A549 (cell line): Measurements from ENCODE around the gene PKD1.
"Not testable (repeated sequence)": the region's sequence is repeated elsewhere in the genome, so short reads cannot be mapped to it uniquely, and the experiment has no call there.

ENCODE experiments used
- CEBPB ChIP-seq, 2 experiments: fragments of >200 bp in 1 of 2; sonication (Bioruptor Twin) in 1 of 2; formaldehyde crosslinking in 1 of 2; IDR thresholded peaks; 2 replicates each; pipeline ENCODE4 v1.6.1; 2012 to 2016
- EP300 ChIP-seq, 2 experiments: fragments of >200 bp; sonication (Bioruptor Twin); formaldehyde crosslinking; IDR thresholded peaks; 2 replicates in 1 of 2; 3 replicates in 1 of 2; pipeline ENCODE4 v1.6.1; 2016 to 2017
- FOSB ChIP-seq: fragments of 250-450 bp; sonication (Bioruptor Pico); IDR thresholded peaks from 2 replicates; pipeline ENCODE4 v1.5.0; 2020; ENCODE audit warnings: mild to moderate bottlenecking, moderate library complexity
- HDAC2 ChIP-seq: fragments of 200-600 bp; sonication (generic); IDR thresholded peaks from 2 replicates; pipeline ENCODE4 v1.6.1; 2016
- JUN ChIP-seq, 2 experiments: fragments of >200 bp; sonication (Bioruptor Twin); formaldehyde crosslinking; IDR thresholded peaks; 2 replicates in 1 of 2; 3 replicates in 1 of 2; pipeline ENCODE4 v1.6.1; 2016 to 2017
- JUNB ChIP-seq: fragments of >200 bp; sonication (Bioruptor Twin); formaldehyde crosslinking; IDR thresholded peaks from 2 replicates; pipeline ENCODE4 v1.6.1; 2016
- MAX ChIP-seq: IDR thresholded peaks from 2 replicates; pipeline ENCODE4 v1.6.1; 2012
- MYC ChIP-seq: IDR thresholded peaks from 2 replicates; pipeline ENCODE4 v1.6.1; 2012; ENCODE audit warnings: mild to moderate bottlenecking, inconsistent platforms, low read length, improper control_type of control experiment, borderline replicate concordance
- NFE2L2 ChIP-seq: fragments of 150-350 bp; conservative IDR thresholded peaks from 2 replicates; pipeline ENCODE4 v1.6.1; 2014; ENCODE audit warnings: low read length
- PHF8 ChIP-seq: fragments of 200-600 bp; sonication (generic); IDR thresholded peaks from 2 replicates; pipeline ENCODE4 v1.6.1; 2016; ENCODE audit warnings: low read depth, mild to moderate bottlenecking, antibody characterized with exemption, moderate library complexity, borderline replicate concordance
- RAD21 ChIP-seq, 2 experiments: fragments of >200 bp in 1 of 2; sonication (Bioruptor Twin) in 1 of 2; formaldehyde crosslinking in 1 of 2; IDR thresholded peaks in 1 of 2; conservative IDR thresholded peaks in 1 of 2; 2 replicates in 1 of 2; 3 replicates in 1 of 2; pipeline ENCODE4 v1.6.1; 2012 to 2018; ENCODE audit warnings: inconsistent platforms in 1 of 2
- RNF2 ChIP-seq: fragments of 200-600 bp; sonication (generic); IDR thresholded peaks from 2 replicates; pipeline ENCODE4 v1.6.1; 2016; ENCODE audit warnings: low read depth, mild to moderate bottlenecking, antibody characterized with exemption, moderate library complexity, borderline replicate concordance
- TF ChIP-seq, protein P1 (sequence below): fragments of 450-650 bp; IDR thresholded peaks from 2 replicates; pipeline ENCODE4 v1.6.1; 2014; ENCODE audit warnings: antibody characterized with exemption
- TF ChIP-seq, protein P2 (sequence below): fragments of >200 bp; sonication (Bioruptor Twin); formaldehyde crosslinking; IDR thresholded peaks from 3 replicates; pipeline ENCODE4 v1.5.1; 2016

DNA sequence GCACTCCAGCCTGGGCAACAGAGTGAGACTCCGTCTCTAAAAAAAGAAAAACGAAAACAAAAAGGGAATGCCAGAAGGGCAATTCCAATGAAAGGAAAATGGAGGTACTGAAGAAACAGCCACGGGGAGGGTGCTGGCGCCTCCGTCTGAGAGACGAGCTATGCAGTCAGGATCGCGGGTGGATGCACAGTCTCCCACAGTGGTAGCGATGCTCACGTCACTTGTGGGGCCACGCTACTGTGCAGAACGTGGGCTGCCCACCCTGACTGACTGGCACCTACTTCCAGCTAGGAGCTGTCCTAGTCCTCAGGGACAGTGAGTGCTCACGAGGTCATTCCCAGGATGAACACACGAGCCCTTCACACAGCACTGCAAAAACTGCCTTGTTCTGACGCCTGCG, 34.1 kb downstream of the PKD1 start:
- TF ChIP-seq, protein P1, sequence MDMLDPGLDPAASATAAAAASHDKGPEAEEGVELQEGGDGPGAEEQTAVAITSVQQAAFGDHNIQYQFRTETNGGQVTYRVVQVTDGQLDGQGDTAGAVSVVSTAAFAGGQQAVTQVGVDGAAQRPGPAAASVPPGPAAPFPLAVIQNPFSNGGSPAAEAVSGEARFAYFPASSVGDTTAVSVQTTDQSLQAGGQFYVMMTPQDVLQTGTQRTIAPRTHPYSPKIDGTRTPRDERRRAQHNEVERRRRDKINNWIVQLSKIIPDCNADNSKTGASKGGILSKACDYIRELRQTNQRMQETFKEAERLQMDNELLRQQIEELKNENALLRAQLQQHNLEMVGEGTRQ = not testable (repeated sequence)
- not testable (repeated sequence) for TF ChIP-seq FOSB (CRISPR knock-in tag); JUNB; MAX; HDAC2; PHF8; JUN (IDR thresholded peaks at IDR 0.05); RNF2; EP300 (IDR thresholded peaks at IDR 0.05); RAD21 (conservative IDR thresholded peaks at IDR 0.05 in 1 of 2, IDR thresholded peaks at IDR 0.05 in 1 of 2); MYC; CEBPB (IDR thresholded peaks at IDR 0.05); NFE2L2
- TF ChIP-seq, protein P2, sequence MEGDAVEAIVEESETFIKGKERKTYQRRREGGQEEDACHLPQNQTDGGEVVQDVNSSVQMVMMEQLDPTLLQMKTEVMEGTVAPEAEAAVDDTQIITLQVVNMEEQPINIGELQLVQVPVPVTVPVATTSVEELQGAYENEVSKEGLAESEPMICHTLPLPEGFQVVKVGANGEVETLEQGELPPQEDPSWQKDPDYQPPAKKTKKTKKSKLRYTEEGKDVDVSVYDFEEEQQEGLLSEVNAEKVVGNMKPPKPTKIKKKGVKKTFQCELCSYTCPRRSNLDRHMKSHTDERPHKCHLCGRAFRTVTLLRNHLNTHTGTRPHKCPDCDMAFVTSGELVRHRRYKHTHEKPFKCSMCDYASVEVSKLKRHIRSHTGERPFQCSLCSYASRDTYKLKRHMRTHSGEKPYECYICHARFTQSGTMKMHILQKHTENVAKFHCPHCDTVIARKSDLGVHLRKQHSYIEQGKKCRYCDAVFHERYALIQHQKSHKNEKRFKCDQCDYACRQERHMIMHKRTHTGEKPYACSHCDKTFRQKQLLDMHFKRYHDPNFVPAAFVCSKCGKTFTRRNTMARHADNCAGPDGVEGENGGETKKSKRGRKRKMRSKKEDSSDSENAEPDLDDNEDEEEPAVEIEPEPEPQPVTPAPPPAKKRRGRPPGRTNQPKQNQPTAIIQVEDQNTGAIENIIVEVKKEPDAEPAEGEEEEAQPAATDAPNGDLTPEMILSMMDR = not testable (repeated sequence)
